Stimulated activated CD8-positive, alpha-beta memory T cell treated with anti-CD3 and anti-CD28 coated beads, Interleukin-2, amount 100 ng/mL, for 48 hours (primary cell): ENCODE data around the gene IL1RAPL2.
"Not testable (repeated sequence)": the region's sequence is repeated elsewhere in the genome, so short reads cannot be mapped to it uniquely, and the experiment has no call there.

Source experiments
- DNase-seq, 2 donors: peaks; one replicate each; pipeline ENCODE4 v3.0.0-alpha.2; 2020; ENCODE audit warnings: low read depth in 2 of 2

The IL1RAPL2 gene

GRCh38 chrX:105701310-105702052 lies 1135.5 kb downstream of the IL1RAPL2 start:
- DNase-seq = no peak

GRCh38 chrX:105703876-105704275 lies 1137.9 kb downstream of the IL1RAPL2 start:
- no peak for DNase-seq

GRCh38 chrX:105706041-105706440 lies 1140.0 kb downstream of the IL1RAPL2 start:
- no peak for DNase-seq

DNA sequence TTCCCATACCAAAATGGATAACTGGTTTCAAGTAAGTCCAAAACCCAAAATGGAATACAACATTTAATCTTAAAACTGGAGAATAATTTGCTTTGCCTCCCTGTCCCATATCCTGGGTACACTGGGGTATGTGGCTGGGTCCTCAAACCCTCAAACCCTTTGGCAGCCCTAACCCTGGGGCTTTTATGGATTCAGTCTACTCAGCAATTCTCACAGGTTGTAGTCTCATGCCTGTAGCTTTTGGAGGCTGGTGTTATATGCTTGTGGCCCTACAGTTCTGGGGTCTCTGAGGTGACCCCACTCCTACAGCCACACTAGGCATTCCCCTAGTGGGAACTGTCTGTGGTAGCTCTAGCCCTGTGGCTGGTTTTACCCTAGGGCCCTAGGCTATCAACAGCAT lies 1145.8 kb downstream of the IL1RAPL2 start:
- no peak for DNase-seq

DNA sequence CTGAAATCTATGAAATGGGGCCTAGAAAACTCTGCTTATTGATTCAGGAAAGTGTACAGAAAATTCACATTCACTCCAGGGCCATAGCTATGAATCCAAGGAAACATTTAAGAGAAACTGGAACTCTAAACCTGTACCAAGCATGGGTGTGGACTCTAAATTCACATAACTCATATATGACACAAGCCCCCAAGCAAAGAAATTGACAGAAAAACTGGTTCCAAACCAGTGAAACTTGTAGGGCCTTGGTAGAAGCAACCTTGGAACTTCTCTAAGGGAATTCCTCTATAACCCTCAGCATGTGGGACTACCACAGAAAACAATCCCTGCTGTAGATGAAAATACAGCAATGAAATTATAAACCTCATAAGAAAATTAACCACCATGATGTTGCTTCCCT lies 1149.7 kb downstream of the IL1RAPL2 start:
- no peak for DNase-seq

GRCh38 chrX:105723966-105724735 lies 1158.2 kb downstream of the IL1RAPL2 start:
- DNase-seq = no peak

DNA sequence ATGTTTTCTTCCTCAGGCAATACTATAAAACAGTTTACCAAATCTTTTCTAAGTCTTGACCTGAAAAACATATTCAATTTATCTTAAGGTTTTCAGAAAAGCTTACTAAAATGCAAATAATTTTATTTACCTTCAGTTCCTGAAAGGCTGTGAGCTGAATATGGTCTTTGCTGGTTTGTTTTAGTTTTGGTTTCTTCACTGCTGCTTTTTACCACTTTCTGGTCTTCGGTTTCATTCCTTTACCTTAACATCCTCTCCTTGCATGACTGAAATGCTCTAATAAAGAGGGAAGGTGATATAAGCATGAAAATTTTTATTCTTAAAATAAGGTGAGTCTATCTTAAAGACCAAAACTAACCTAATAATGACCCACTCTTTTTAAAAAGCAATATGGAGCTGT lies 1159.2 kb downstream of the IL1RAPL2 start:
- no peak for DNase-seq

GRCh38 chrX:105738162-105738561 lies 1172.2 kb downstream of the IL1RAPL2 start:
- no peak for DNase-seq

GRCh38 chrX:105744291-105744690 lies 1178.3 kb downstream of the IL1RAPL2 start:
- DNase-seq = no peak

DNA sequence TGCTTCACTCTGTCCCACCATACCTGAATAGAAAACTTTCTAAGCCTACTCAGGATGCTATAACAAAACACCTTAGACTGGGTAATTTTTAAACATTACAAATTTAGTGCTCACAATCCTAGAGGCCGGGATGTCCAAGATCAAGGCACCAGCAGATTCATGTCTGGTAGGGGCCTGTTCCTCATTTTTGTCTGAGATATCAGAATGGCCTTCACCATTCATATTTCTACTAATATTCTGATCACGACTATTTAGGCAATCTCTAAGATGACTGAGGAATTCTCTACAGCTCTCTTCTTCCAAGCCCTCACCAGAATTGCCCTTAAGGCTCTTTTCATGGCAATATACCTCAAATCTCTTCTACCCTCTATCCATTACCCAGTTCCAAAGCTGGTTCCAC lies 1178.9 kb downstream of the IL1RAPL2 start:
- DNase-seq = no peak

DNA sequence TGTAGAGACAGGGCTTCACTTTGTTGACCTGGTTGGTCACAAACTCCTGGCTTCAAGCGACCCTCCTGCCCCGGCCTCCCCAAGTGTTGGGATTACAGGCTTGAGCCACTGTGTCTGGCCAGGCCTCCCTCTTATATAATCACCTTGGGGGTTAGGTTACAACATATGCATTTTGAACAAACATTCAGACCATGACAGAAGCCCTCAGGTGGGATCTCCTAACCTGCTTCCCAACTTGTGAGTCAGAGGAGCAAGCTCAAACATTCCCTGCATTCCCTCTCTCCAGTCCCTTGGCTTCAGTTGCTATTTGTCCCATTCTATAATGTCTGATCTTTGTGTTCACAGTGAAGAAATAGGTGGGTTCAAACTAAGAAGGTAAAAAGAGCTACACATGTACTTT lies 1179.9 kb downstream of the IL1RAPL2 start:
- DNase-seq = no peak

GRCh38 chrX:105752338-105752956 lies 1186.4 kb downstream of the IL1RAPL2 start:
- no peak for DNase-seq

DNA sequence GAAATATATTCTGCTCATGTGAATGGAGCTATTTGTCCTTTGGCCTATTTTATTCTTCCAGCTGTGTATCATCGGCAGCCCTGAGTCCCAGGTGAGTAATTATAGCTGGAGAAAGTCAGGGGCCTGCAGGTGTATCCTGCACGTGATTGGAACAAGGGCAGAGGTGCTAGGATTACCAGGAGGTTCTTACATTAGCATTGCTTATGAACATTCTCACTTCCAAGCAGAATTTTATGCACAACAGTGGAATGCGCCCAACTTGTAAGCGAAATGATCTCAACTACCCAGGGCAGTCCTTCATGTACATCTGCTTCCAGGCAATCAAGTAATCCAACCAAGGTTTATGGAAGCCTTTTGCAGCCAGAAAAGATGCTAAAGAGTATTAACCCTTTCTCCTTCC lies 1187.4 kb downstream of the IL1RAPL2 start:
- no peak for DNase-seq

DNA sequence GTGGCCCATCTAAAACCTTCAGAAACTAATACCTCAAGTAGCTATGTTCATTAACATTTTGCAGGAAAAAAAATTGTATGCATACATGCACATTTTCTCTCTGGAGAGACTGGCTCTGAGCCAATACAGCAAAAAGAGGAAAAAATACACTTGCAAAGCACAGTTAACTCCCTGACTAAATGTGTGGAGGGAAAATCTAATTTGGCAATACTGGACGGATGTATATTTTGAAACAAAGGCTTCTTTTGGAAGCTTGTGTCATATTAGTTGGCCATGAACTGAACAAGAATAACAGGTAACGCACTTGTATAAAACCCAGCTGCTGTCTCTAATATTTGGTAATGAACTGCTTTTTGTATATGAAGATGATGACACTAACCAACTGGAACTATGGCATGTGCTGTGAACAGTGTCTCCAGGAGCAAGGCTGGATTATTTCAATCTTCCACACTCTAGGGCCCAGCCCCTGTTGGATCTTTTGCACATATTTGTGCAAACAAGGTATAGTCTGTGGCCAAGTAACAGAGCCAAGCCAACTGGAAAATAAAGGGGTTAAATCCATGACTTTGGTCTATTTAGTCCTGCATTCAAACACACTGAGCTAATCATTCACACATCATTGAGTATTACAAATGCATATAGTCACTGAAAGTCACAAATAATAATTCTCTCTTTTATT lies 1188.4 kb downstream of the IL1RAPL2 start:
- no peak for DNase-seq

GRCh38 chrX:105755109-105755508 lies 1189.1 kb downstream of the IL1RAPL2 start:
- no peak for DNase-seq

DNA sequence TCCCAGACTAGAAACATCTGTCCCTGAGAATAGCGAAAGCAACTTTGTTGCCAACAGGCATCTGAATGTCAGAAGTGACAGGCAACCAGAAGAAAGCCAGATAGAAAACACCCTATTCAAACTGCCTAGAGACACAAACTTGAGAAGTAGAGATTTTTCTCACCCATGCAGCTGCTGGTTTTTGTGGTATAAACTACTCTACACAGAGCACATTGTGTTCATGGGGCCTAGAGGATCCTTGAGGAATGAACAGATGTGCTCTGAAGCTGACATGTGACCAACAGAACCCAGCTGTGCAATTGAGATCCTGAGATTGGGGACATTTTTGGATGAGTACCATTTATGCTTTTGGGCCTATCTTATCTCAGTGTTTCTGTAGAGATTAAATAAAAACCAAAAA lies 1192.8 kb downstream of the IL1RAPL2 start:
- no peak for DNase-seq

DNA sequence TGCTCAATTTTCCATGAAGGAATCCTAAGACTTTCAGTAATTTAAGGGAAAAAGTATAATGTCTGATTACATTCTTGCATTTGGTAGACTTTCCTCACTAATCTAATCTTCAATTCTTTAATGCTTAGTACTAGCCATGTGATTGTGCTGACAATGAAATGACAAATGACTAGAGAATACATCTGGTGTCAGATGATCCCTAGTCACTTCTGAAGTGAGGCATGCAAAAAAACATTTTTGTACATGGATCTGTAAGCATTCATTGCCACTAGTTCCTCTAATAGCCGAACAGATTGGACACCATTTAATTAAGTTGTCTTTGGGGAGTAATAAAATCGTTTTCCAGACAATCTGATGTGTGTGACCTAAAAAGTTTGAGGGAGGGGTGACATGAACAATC lies 1193.6 kb downstream of the IL1RAPL2 start:
- no peak for DNase-seq

DNA sequence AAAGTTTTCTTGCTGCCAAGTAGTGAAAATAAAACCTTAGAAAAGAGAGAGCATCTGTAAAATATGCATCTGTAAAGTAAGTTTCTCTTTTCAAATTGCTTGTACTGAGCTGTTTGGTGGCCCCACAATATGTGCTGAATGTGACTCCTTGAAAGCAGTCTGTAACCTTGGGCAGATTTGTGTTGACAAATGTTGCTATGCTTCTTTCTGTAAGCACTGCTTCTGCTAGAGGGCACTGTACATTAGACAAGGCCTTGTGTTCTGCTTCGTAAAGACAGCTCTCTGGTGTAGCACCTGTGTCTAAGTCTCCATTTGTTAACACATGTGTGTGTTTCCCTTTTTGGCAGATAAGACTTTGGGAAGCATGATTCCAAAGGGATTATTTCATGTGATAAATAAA lies 1199.7 kb downstream of the IL1RAPL2 start:
- no peak for DNase-seq

DNA sequence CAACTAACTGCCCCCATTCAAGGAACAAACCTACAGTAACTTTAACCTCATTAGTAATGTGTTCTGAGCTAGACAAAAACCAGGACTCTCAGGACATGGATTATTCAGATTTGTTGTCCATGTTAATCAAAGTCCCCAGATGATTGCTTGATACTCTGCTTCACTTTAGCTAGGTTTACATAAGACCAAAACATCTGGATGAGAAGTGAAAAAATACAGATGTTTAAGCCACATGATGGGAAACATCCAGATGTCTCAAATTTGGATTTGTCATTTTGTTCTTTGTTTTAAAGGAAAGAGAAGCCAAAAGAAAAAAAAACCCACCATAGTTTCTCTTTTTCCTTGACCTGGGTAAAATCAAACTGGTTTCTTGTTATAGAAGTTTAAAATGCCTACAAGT lies 1207.8 kb downstream of the IL1RAPL2 start:
- DNase-seq = no peak

DNA sequence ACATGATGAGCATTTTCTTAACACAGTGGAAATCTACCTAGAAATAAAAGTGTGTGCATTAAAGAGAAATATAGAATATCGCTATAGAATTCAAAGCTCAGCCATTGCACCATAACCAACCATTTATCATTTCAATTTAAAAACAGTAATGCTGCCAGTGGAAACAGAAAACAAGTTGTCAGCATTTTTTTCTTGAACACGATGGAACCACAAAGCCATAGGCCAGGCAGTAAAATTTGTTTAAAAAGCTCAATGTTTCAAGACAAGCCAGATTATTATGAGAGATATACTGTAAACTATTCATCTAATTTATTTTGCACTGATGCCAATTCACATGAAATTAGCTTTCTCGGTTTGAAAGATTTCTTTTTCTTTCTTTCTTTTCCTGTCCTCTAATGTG lies 1209.7 kb downstream of the IL1RAPL2 start:
- DNase-seq = no peak

DNA sequence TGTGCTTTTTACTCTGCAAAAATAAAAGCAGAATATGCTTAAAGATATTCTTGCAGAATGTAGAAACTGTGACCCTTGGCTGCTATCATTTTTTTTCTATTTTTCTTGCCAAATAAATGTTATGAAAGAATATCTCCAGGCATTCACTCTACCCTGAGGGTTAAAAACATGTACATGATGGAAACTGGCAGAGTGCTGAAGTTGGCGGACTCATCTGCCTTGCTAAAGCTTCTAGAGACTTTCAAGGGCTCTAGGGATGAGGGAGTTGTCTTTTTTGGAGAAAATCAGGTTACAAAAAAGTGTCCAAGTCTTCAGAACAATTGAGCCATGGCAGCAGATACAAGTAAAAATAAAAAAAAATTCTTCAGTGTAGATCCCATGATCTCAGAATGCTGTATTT lies 1215.8 kb downstream of the IL1RAPL2 start:
- no peak for DNase-seq

DNA sequence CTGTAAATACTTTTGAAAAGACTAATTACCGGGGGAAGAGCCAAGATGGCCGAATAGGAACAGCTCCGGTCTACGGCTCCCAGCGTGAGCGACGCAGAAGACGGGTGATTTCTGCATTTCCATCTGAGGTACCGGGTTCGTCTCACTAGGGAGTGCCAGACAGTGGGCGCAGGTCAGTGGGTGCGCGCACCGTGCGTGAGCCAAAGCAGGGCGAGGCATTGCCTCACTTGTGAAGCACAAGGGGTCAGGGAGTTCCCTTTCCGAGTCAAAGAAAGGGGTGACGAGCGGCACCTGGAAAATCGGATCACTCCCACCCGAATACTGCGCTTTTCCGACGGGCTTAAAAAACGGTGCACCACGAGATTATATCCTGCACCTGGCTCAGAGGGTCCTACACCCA lies 1230.9 kb downstream of the IL1RAPL2 start:
- DNase-seq = not testable (repeated sequence)
